Measurements from ENCODE around the gene ST7.
"Not testable (repeated sequence)": the region's sequence is repeated elsewhere in the genome, so short reads cannot be mapped to it uniquely, and the experiment has no call there.

ST7 gene

DNA sequence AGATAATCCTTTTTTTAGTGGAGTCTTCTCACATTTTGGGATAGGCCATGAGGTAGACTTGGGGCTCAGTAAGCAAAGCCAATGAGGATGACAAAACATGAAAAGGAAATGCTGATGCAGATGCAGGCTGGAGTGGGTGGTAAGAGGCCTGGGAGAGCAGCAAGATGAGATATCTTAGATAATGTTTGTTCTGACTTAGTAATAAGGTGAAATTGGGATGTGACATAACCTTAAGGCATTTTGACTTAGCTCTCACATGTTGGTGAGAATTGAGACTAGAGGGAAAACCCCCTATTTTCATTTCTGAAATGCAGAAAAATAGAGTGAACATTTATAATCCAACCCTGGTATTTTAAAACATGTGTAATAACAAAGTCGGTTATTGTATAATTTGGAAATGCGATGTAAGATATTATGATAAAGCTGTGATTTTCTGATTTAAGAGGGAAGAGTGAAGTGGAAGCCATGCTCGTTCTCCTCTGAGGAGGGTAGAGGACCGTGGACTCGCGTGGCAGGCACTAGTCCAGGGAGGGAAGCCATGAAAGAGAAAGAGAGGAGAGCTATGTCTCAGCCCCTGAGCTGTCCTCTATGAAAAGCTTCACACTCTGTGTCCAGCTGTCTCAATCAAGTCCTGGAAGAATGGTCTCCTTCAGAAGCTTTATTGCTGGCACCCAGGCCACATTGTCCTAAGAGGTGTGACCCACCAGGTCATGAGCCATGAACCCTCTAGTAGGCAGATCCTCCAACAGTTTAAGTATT is 57.3 kb downstream of the ST7 start:
- no peak for DNase-seq

- DNase-seq = peak; percentile 58
Observed at GRCh38 chr7:117011419-117012260, 58.3 kb downstream of the ST7 start.

DNA sequence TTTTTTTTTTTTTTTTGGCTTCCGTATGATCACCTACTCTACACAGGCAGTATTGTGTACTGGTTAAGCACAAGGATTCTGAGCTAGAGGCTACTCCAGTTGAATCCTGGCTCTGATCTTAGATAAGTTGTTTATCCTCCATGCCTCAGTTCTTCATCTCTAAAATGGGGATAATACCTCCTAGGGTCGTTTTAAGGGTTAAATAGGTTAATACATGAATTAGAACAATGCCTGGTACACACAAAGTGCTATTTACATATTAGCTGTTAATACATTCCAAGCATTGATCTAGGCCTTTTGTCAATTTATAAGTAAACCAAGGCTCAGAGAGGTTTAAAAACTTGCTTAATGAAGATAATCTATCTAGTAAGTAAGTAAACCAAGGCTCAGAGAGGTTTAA is 59.0 kb downstream of the ST7 start:
- no peak for DNase-seq

DNA sequence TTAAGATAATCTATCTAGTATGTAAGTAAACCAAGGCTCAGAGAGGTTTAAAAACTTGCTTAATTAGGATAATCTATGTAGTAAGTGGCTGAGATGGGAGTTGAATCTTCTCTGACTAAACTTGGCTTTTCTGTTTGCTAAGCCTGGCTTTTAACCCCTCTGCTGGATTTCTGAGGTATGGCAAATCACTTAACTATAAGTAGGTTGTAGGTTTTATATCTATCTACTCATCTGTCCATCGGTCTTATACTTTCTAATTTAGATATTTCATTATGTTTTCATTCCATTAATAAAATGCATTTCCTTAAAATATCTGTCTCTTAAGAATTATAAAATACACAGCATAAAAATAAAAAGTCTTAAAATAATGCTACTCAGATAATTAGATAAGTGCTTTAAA is 59.4 kb downstream of the ST7 start:
- DNase-seq = peak; percentile 42

DNA sequence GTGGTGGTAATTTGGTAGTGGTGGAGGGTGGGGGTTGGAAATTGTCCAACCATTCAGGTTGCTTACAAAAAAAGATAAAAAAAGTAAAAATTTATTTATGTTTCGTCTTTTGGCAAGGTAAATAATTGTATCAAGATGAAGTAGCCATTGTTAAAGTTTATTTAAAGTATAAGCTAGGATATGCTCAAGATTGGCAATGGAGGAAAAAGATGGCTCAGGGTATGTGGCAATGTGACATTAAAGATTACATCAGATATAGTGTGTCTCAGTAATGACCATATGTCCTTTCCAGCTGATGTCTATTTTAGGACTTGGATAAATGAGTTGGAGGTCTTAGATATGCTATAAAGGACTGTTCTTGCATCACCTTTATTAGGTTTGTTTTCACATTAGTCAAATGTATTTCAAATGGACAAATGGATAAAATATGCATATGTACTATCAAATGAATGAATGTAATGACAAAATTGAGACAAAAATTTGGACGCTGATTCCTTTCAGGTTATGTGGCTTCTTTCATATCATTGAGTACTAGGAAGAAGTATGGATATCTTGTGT is 60.9 kb downstream of the ST7 start:
- no peak for DNase-seq

DNA sequence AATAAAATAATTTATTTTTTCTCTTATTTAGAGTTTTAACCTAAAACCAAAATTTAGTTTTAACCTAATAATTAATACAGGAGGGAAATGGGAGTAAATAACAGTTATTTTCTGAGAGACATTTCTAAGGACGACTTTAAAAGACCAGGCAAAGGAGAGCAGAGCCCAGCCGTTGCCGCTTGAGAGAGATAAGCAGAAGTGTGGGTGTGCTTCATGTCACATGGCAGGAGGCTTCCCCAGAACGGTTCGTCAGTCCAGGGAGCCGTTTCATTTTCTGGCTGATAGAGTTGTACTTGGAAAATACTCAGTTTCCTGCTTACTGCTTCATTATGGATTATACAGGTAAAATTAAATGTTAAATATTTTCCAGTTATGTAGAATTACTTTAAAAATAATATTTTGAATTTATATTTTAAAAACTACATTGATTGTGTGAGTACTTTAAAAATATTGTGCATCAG is 61.4 kb downstream of the ST7 start:
- peak; percentile 63 for DNase-seq

GRCh38 chr7:117015258-117016184 is 62.2 kb downstream of the ST7 start:
- no peak for DNase-seq

- DNase-seq = no peak
Observed at GRCh38 chr7:117017017-117017451, 63.7 kb downstream of the ST7 start.

GRCh38 chr7:117017702-117018266 is 64.5 kb downstream of the ST7 start:
- DNase-seq = no peak

DNA sequence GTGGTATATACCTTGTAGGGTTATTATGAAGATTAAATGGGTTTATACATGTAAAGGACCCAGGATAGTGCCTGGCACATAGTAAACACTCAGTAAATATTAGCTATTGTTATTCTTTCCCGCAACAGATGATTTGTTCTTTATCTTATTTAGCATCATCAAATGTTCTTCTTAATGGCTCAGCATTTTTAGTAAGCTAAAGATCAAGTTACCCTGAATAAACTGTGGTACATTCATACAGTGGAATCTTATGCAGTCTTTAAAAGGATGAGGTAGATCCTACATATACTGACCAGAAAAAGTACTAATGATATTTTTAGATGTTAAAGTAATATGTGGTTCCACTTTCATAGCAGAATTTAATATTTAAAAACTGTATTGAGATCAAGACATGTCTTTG is 65.4 kb downstream of the ST7 start:
- DNase-seq = no peak

GRCh38 chr7:117019287-117019686 is 66.0 kb downstream of the ST7 start:
- DNase-seq = no peak

DNA sequence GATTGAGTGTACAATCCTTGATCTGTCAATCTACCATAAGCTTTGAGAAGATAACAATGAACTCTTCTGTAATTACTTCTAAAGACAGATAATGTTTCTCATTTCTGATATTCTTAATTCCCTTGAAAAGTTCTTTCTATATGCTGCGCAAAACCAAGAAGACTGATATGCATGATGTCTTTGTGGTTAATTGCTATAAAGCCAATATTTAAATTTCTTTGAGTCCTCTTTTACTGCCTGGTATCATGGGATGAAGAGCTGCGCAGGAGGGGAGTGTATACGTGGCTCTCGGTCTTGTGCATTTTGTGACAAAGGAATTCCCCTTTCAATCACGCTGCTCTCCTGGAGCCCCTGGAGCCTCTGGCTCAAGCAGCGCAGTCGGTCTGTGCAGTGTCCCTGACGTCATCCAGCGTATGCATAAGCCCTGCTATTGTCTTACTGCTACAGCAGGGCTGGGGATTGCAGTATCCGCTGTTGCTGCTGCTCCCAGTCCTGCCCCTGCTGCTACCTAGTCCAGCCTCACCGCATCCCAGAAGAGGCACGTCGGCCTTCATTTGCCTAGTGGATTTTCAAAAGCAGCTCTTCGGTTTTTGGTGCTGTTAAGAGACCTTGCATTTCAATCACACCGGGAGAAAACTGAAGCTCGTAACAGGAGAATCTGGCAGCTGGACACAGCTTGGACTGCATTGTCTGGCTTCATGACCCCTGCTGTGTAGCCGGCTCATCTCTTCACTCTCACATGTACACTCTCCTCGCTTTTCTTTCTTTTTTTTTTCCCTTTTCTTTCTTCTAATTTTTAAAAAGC is 66.7 kb downstream of the ST7 start:
- peak; percentile 96 for DNase-seq

DNA sequence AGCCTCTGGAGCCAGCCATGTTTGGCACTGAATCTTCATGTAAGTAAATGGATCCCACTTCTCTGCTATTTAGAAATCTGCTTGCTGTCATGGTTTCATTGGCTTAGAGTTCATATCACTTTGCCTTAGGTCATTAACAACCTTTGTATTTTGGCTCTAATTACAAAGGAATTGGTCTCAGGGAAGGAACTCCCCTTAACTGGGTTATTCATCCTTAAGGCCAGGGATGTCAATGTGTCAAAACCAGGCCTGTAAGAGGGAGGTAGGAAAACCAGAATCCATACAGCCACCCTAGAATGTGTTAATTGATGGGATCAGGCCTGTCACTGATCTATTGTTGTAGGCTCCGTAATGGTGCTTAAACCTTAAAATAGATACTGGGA is 67.3 kb downstream of the ST7 start:
- peak; percentile 92 for DNase-seq

GRCh38 chr7:117021366-117021765 is 68.1 kb downstream of the ST7 start:
- DNase-seq = peak; percentile 61

- peak; percentile 48 for DNase-seq
Observed at GRCh38 chr7:117021986-117022385, 68.7 kb downstream of the ST7 start.

DNA sequence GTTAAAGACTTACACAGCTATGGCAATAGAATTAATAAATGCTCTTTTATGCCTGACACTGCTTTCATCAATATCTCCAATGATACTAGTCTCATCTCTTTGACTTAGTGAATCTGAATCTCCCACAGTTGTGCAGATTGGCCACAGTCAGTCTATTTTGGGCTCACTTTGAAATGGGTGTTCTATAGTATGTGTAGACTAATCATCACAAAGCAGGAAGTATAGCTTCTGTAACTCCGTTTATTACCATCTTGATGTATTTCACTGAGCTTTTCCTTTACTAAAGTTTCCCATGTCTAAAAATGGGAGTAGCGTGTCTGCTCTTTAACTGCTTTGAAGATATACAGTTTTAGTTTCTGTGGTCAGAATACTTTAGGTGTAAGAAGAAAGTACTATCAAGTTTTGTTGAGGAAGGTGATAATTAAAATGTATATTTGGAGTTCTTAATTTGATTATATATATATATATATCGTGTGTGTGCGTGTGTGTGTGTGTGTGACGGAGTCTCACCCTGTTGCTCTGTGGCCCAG is 70.1 kb downstream of the ST7 start:
- DNase-seq = no peak

DNA sequence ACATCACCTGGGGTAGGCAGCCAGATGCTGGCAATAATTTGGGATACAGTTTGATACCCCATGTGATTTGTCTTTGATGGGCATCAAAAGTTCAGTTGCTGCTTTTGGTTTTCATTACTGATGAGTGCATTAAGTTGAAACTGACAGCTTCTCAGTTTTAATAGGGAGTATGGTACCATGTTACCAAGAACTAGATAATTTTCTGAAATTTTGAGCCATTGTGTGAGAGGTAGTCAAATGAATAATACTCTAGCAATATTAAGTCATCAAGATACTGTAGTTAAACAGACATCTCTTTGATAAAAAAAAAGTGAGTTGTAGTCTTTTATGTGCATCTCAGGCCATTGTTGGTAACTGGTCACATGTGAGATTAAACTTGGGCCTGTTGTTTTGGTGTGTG is 71.5 kb downstream of the ST7 start:
- no peak for DNase-seq

DNA sequence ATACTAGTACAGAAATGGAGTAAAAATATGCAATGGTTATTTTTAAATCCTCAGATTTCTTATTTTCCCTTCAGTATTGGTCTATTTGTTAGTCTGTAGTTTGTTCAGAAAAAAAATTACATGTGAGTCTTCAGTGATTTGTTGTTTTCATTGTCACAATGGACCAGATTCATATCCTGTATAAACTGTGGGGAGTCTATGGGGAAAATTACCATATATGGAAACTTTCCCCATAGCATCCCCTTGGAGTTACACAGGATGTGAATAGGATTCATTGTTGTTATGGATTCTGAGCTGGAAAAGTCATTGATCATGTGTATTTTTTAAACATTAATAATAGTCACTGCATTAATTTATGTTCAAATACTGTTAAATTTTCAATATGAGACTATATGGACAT is 72.6 kb downstream of the ST7 start:
- no peak for DNase-seq

- DNase-seq = not testable (repeated sequence)
Observed at GRCh38 chr7:117030346-117030745, 77.0 kb downstream of the ST7 start.

DNA sequence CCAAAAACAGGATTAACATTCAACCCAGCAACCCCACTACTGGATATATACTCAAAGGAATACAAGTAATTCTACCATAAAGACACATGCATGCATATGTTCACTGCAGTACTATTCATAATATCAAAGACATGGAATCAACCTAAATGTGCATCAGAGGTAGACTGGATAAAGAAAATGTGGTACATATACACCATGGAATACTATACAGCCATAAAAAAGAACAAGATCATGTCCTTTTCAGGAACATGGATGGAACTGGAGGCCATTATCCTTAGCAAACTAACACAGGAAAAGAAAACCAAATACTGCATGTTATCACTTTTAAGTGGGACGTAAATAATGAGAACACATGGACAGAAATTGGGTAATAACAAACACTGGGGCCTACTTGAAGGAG is 77.5 kb downstream of the ST7 start:
- DNase-seq = not testable (repeated sequence)

DNA sequence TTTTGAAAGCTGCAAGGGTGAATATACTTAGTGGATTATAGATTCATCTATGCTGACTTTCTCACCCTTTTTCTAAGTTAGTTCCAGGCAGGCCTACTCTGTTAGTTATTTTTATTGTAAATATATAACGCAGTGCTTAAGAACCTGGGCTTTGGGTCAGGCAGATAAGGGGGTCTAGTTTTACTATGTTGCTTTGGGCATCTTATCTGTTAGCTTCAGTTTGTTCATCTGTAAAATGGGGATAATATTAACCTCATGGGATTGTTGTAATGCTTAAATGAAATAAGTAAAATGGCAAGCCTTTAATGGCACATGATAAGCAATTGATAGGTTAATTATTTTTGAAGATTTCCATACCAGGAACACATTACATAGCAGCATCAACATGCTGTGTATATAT is 79.5 kb downstream of the ST7 start:
- DNase-seq = no peak

All from DMS79 treated with DMSO at 0.1 percent for 48 hours (cell line).